WTC11 (cell line): ENCODE measurements around the gene SIRPD. TPM values are rescaled to one million over a fixed set of nuclear protein-coding genes. Genes with fewer than 3 reads are reported as not detected.

ENCODE experiments used
- ATAC-seq: fragments of 200-7000 bp; cut with Tn5 transposase; 2 replicates; pipeline ENCODE4 v1.10.0; 2021; ENCODE audit warnings: mild to moderate bottlenecking, moderate library complexity
- CTCF ChIA-PET: fragments of 300-600 bp; sonication (Branson Sonifier 250); formaldehyde crosslinking; loops from one replicate; lab custom pipeline; 2021; ENCODE audit warnings: antibody characterized with exemption; lab: Charles Lee
- POLR2A ChIA-PET: fragments of 350-600 bp; sonication (Branson Sonifier 250); formaldehyde crosslinking; loops from one replicate; lab custom pipeline; 2021; ENCODE audit warnings: antibody characterized with exemption; lab: Charles Lee
- DNase-seq: peaks from one replicate; pipeline ENCODE4 v3.0.0; 2021; ENCODE audit warnings: low spot score
- H3K27ac Mint-ChIP-seq: 2 replicates; pipeline ENCODE4 v1.8.0; 2021; ENCODE audit warnings: mixed read lengths
- H3K27me3 Mint-ChIP-seq: 2 replicates; pipeline ENCODE4 v1.8.0; 2021; ENCODE audit warnings: low read depth, mild to moderate bottlenecking, moderate library complexity, mixed read lengths
- H3K36me3 Mint-ChIP-seq: 2 replicates; pipeline ENCODE4 v1.8.0; 2021; ENCODE audit warnings: mixed read lengths
- H3K4me1 Mint-ChIP-seq: 2 replicates; pipeline ENCODE4 v1.8.0; 2022; ENCODE audit warnings: mixed read lengths
- H3K4me3 Mint-ChIP-seq: 2 replicates; pipeline ENCODE4 v1.8.0; 2021; ENCODE audit warnings: mild to moderate bottlenecking, moderate library complexity, mixed read lengths
- H3K9me3 Mint-ChIP-seq: 2 replicates; pipeline ENCODE4 v1.8.0; 2021; ENCODE audit warnings: mixed read lengths
- ATF3 ChIP-seq: sonication (generic); formaldehyde crosslinking; conservative IDR thresholded peaks from 2 replicates; pipeline ENCODE4 v1.8.1; 2022; ENCODE audit warnings: mild to moderate bottlenecking, missing genetic modification reagents
- CREB1 ChIP-seq: sonication (generic); formaldehyde crosslinking; IDR thresholded peaks from 2 replicates; pipeline ENCODE4 v1.8.0; 2023; ENCODE audit warnings: mild to moderate bottlenecking, missing genetic modification reagents
- E2F1 ChIP-seq: sonication (generic); formaldehyde crosslinking; IDR thresholded peaks from 2 replicates; pipeline ENCODE4 v1.8.0; 2022; ENCODE audit warnings: mild to moderate bottlenecking, missing genetic modification reagents
- ETV6 ChIP-seq: sonication (generic); formaldehyde crosslinking; IDR thresholded peaks from 2 replicates; pipeline ENCODE4 v1.8.1; 2022; ENCODE audit warnings: mild to moderate bottlenecking, missing genetic modification reagents
- FOXK1 ChIP-seq: sonication (generic); formaldehyde crosslinking; IDR thresholded peaks from 2 replicates; pipeline ENCODE4 v1.8.0; 2022; ENCODE audit warnings: mild to moderate bottlenecking, moderate library complexity, missing genetic modification reagents
- FOXP4 ChIP-seq: sonication (generic); formaldehyde crosslinking; IDR thresholded peaks from 2 replicates; pipeline ENCODE4 v1.8.0; 2022; ENCODE audit warnings: mild to moderate bottlenecking, missing genetic modification reagents
- GRHL2 ChIP-seq: fragments of 250-450 bp; sonication (Bioruptor Pico); IDR thresholded peaks from 2 replicates; pipeline ENCODE4 v1.8.0; 2022; ENCODE audit warnings: mild to moderate bottlenecking, moderate library complexity; ENCODE audit not compliant: insufficient replicate concordance, severe bottlenecking
- IRF1 ChIP-seq: sonication (generic); formaldehyde crosslinking; IDR thresholded peaks from 2 replicates; pipeline ENCODE4 v1.8.0; 2023; ENCODE audit warnings: missing genetic modification reagents
- NFYB ChIP-seq: sonication (generic); formaldehyde crosslinking; conservative IDR thresholded peaks from 2 replicates; pipeline ENCODE4 v1.8.0; 2022; ENCODE audit warnings: low read depth, missing genetic modification reagents
- OVOL2 ChIP-seq: fragments of 250-450 bp; sonication (Bioruptor Pico); IDR thresholded peaks from 2 replicates; pipeline ENCODE4 v1.9.0; 2021; ENCODE audit warnings: mild to moderate bottlenecking, borderline replicate concordance
- PRRX2 ChIP-seq: fragments of 250-450 bp; sonication (Bioruptor Pico); IDR thresholded peaks from 2 replicates; pipeline ENCODE4 v1.8.0; 2021; ENCODE audit warnings: mild to moderate bottlenecking
- SP1 ChIP-seq: sonication (generic); formaldehyde crosslinking; conservative IDR thresholded peaks from 2 replicates; pipeline ENCODE4 v1.8.1; 2022; ENCODE audit warnings: missing genetic modification reagents
- TCF7 ChIP-seq: sonication (generic); formaldehyde crosslinking; IDR thresholded peaks from 2 replicates; pipeline ENCODE4 v1.8.0; 2022; ENCODE audit warnings: mild to moderate bottlenecking, low read depth, missing genetic modification reagents, moderate library complexity
- TP53 ChIP-seq: sonication (generic); formaldehyde crosslinking; IDR thresholded peaks from 2 replicates; pipeline ENCODE4 v1.8.1; 2023; ENCODE audit warnings: mild to moderate bottlenecking, missing genetic modification reagents
- ZNF138 ChIP-seq: sonication (generic); formaldehyde crosslinking; conservative IDR thresholded peaks from 2 replicates; pipeline ENCODE4 v1.8.1; 2022; ENCODE audit warnings: mild to moderate bottlenecking, moderate library complexity, missing genetic modification reagents
- ZNF219 ChIP-seq: sonication (generic); formaldehyde crosslinking; IDR thresholded peaks from 2 replicates; pipeline ENCODE4 v1.8.0; 2023; ENCODE audit warnings: missing genetic modification reagents, mild to moderate bottlenecking, borderline replicate concordance
- ZNF425 ChIP-seq: fragments of 250-450 bp; sonication (Bioruptor Pico); conservative IDR thresholded peaks from 2 replicates; pipeline ENCODE4 v1.9.0; 2021; ENCODE audit warnings: mild to moderate bottlenecking
- ZNF512 ChIP-seq: sonication (generic); formaldehyde crosslinking; IDR thresholded peaks from 2 replicates; pipeline ENCODE4 v1.8.1; 2022; ENCODE audit warnings: missing genetic modification reagents, borderline replicate concordance
- total RNA-seq: library from RNA; stranded (reverse); gene quantifications from 3 replicates; pipeline ENCODE4 v1.2.3, GENCODE V29; 2021

The SIRPD gene
- total RNA-seq, 1 experiment from 2014 or later: not detected

GRCh38 chr20:1535420-1536175, 21.9 kb downstream of the SIRPD start:
- H3K36me3 Mint-ChIP-seq: no peaks in the 10 kb centered on the region
- CTCF ChIA-PET: no interaction called here
- no peaks in the 10 kb centered on the region; the same call in 1 of the 2 replicates for H3K4me1 Mint-ChIP-seq
- H3K27ac Mint-ChIP-seq: no peak overlapping the region
- H3K4me3 Mint-ChIP-seq: no peak overlapping the region
- DNase-seq (no peak), ATAC-seq (no peak)
- peaks cover 9% of the 10 kb centered on the region for H3K27me3 Mint-ChIP-seq
- TF ChIP-seq ATF3 (no peak), IRF1 (CRISPR knock-in tag) (no peak), ZNF512 (CRISPR knock-in tag) (no peak), FOXP4 (CRISPR knock-in tag) (no peak), ZNF425 (CRISPR knock-in tag) (no peak), FOXK1 (no peak), PRRX2 (no peak), NFYB (CRISPR knock-in tag) (no peak), ZNF219 (CRISPR knock-in tag) (no peak), ZNF138 (CRISPR knock-in tag) (no peak), TP53 (CRISPR knock-in tag) (no peak), GRHL2 (CRISPR knock-in tag) (no peak), OVOL2 (CRISPR knock-in tag) (no peak), SP1 (CRISPR knock-in tag) (no peak), TCF7 (no peak), CREB1 (CRISPR knock-in tag) (no peak), ETV6 (no peak), E2F1 (CRISPR knock-in tag) (no peak)
- TF ChIP-seq, all 79 proteins: peak for 0
- peaks cover 5% of the 10 kb centered on the region; the same call in 1 of the 2 replicates for H3K9me3 Mint-ChIP-seq
- POLR2A ChIA-PET: no interaction called here
